IMR-90 (cell line): ENCODE data around the gene BST1. TPM values are rescaled to one million over a fixed set of nuclear protein-coding genes. Genes with fewer than 3 reads are reported as not detected.
A peak's percentile ranks its signal among the peaks of the same experiment; 100 is the strongest.

ENCODE experiments used
- ATAC-seq: fragments of 200-7000 bp; cut with Tn5 transposase; 2 replicates; pipeline ENCODE4 v1.9.1; 2020; ENCODE audit warnings: low read depth, mild to moderate bottlenecking, moderate library complexity
- Bru-seq: library from RNA; stranded (reverse); fragments of 400-500 nt; gene quantifications from one replicate; lab custom pipeline; 2021; lab: Mats Ljungman, UMichigan
- BruChase-seq, 2 experiments: library from RNA; stranded (reverse); fragments of 400-500 nt; gene quantifications; one replicate each; lab custom pipeline; 2021; lab: Mats Ljungman, UMichigan
- BruUV-seq: library from RNA; stranded (reverse); fragments of 400-500 nt; replicated peaks from 2 replicates; lab custom pipeline; 2021; lab: Mats Ljungman, UMichigan
- CTCF ChIA-PET: fragments of 300-600 bp; formaldehyde crosslinking; extraction: SDS; loops from one replicate; lab custom pipeline; 2021; ENCODE audit warnings: antibody characterized with exemption; lab: Yijun Ruan, JAX
- POLR2A ChIA-PET: fragments of 300-600 bp; sonication (Branson Sonifier 250); formaldehyde crosslinking; loops from one replicate; lab custom pipeline; 2022; ENCODE audit warnings: antibody characterized with exemption; ENCODE audit not compliant: unreplicated experiment; lab: Charles Lee
- DNase-seq: peaks from one replicate; pipeline ENCODE4 v3.0.0; 2013
- H2AFZ ChIP-seq: replicated peaks from 2 replicates; pipeline ENCODE3; 2013; ENCODE audit warnings: low read length, mild to moderate bottlenecking; ENCODE audit not compliant: poor library complexity
- H2AK5ac ChIP-seq: 2 replicates; pipeline ENCODE4 v1.6.1; 2013; ENCODE audit warnings: low read depth, low read length, inconsistent platforms
- H2AK9ac ChIP-seq: replicated peaks from 2 replicates; pipeline ENCODE3; 2013; ENCODE audit warnings: mild to moderate bottlenecking, low read depth, low read length, moderate library complexity; ENCODE audit not compliant: poor library complexity
- H2BK120ac ChIP-seq: 2 replicates; pipeline ENCODE4 v1.6.1; 2013; ENCODE audit warnings: low read depth, low read length, inconsistent platforms
- H2BK15ac ChIP-seq: 3 replicates; pipeline ENCODE4 v1.6.1; 2013; ENCODE audit warnings: low read depth, low read length, inconsistent platforms
- H2BK20ac ChIP-seq: 2 replicates; pipeline ENCODE4 v1.6.1; 2013; ENCODE audit warnings: low read depth, mild to moderate bottlenecking, inconsistent platforms, low read length, moderate library complexity
- H2BK5ac ChIP-seq: 2 replicates; pipeline ENCODE4 v1.6.1; 2013; ENCODE audit warnings: mild to moderate bottlenecking, low read depth, low read length, inconsistent platforms; ENCODE audit not compliant: poor library complexity, severe bottlenecking
- H3K14ac ChIP-seq: replicated peaks from 2 replicates; pipeline ENCODE4 v1.6.1; 2013; ENCODE audit warnings: low read depth, low read length, inconsistent platforms
- H3K18ac ChIP-seq: 2 replicates; pipeline ENCODE4 v1.6.1; 2013; ENCODE audit warnings: low read depth, low read length, control low read depth
- H3K23ac ChIP-seq: 2 replicates; pipeline ENCODE4 v1.6.1; 2013; ENCODE audit warnings: low read depth, low read length, inconsistent platforms
- H3K27ac ChIP-seq: 2 replicates; pipeline ENCODE4 v1.5.1; 2013; ENCODE audit warnings: mild to moderate bottlenecking, control low read depth, low read length; ENCODE audit not compliant: insufficient read depth
- H3K27me3 ChIP-seq: 2 replicates; pipeline ENCODE4 v1.6.1; 2013; ENCODE audit warnings: low read length; ENCODE audit not compliant: control insufficient read depth, insufficient read depth
- H3K36me3 ChIP-seq: 2 replicates; pipeline ENCODE4 v1.6.1; 2013; ENCODE audit warnings: low read length, mixed read lengths; ENCODE audit not compliant: control insufficient read depth, insufficient read depth
- H3K4ac ChIP-seq: 2 replicates; pipeline ENCODE4 v1.6.1; 2013; ENCODE audit warnings: low read depth, low read length, inconsistent platforms
- H3K4me1 ChIP-seq: 2 replicates; pipeline ENCODE4 v1.6.1; 2013; ENCODE audit warnings: low read length, mixed read lengths; ENCODE audit not compliant: control insufficient read depth, insufficient read depth
- H3K4me2 ChIP-seq: 2 replicates; pipeline ENCODE4 v1.6.1; 2013; ENCODE audit warnings: low read depth, mild to moderate bottlenecking, control low read depth, low read length, moderate library complexity
- H3K4me3 ChIP-seq: 2 replicates; pipeline ENCODE4 v1.5.1; 2013; ENCODE audit warnings: low read depth, mild to moderate bottlenecking, control low read depth, low read length, moderate library complexity; ENCODE audit not compliant: insufficient read depth
- H3K56ac ChIP-seq: 2 replicates; pipeline ENCODE4 v1.6.1; 2013; ENCODE audit warnings: low read length, inconsistent platforms; ENCODE audit not compliant: insufficient read depth; ENCODE audit errors: extremely low read depth
- H3K79me1 ChIP-seq, 2 experiments: 2 replicates each; pipeline ENCODE4 v1.6.1; 2013; ENCODE audit warnings: low read length in 2 of 2, inconsistent platforms in 1 of 2, low read depth in 1 of 2
- H3K9ac ChIP-seq: 2 replicates; pipeline ENCODE4 v1.6.1; 2013; ENCODE audit warnings: low read depth, low read length, control low read depth
- H3K9me1 ChIP-seq: 2 replicates; pipeline ENCODE4 v1.6.1; 2013; ENCODE audit warnings: low read length, inconsistent platforms; ENCODE audit not compliant: insufficient read depth
- H3K9me3 ChIP-seq: 2 replicates; pipeline ENCODE4 v1.6.1; 2013; ENCODE audit warnings: low read length; ENCODE audit not compliant: control insufficient read depth, insufficient read depth
- H4K20me1 ChIP-seq: 2 replicates; pipeline ENCODE4 v1.6.1; 2013; ENCODE audit warnings: low read length, inconsistent platforms; ENCODE audit not compliant: insufficient read depth
- H4K5ac ChIP-seq: 2 replicates; pipeline ENCODE4 v1.6.1; 2013; ENCODE audit warnings: mild to moderate bottlenecking, low read depth, low read length, control low read depth
- H4K8ac ChIP-seq, 2 experiments: 2 replicates each; pipeline ENCODE4 v1.6.1; 2013; ENCODE audit warnings: low read depth in 2 of 2, low read length in 2 of 2, control low read depth in 1 of 2, inconsistent platforms in 1 of 2
- H4K91ac ChIP-seq: 2 replicates; pipeline ENCODE4 v1.6.1; 2013; ENCODE audit warnings: low read depth, low read length, inconsistent platforms; ENCODE audit not compliant: insufficient read depth
- BHLHE40 ChIP-seq: fragments of 150-350 bp; IDR thresholded peaks from 2 replicates; pipeline ENCODE4 v1.6.1; 2016; ENCODE audit warnings: mild to moderate bottlenecking, low read depth, low read length
- CEBPB ChIP-seq: IDR thresholded peaks from 2 replicates; pipeline ENCODE4 v1.6.1; 2012; ENCODE audit warnings: low read depth, low read length, improper control_type of control experiment
- CHD1 ChIP-seq: IDR thresholded peaks from 2 replicates; pipeline ENCODE4 v1.6.1; 2012; ENCODE audit warnings: low read depth, low read length, improper control_type of control experiment
- CTCF ChIP-seq: conservative IDR thresholded peaks from 2 replicates; pipeline ENCODE4 v1.5.1; 2012; ENCODE audit warnings: mild to moderate bottlenecking, low read depth, low read length, improper control_type of control experiment
- ELK1 ChIP-seq: fragments of 150-350 bp; IDR thresholded peaks from 2 replicates; pipeline ENCODE4 v1.6.1; 2016; ENCODE audit warnings: low read depth, mild to moderate bottlenecking, low read length, moderate library complexity, borderline replicate concordance
- FOS ChIP-seq: fragments of 150-350 bp; IDR thresholded peaks from 2 replicates; pipeline ENCODE4 v1.6.1; 2016; ENCODE audit warnings: low read depth, low read length
- MAFK ChIP-seq: IDR thresholded peaks from 2 replicates; pipeline ENCODE4 v1.6.1; 2012; ENCODE audit warnings: low read depth, low read length, improper control_type of control experiment
- MXI1 ChIP-seq: IDR thresholded peaks from 2 replicates; pipeline ENCODE4 v1.6.1; 2012; ENCODE audit warnings: low read depth, mild to moderate bottlenecking, low read length, moderate library complexity, borderline replicate concordance
- NFE2L2 ChIP-seq: fragments of 150-350 bp; IDR thresholded peaks from 2 replicates; pipeline ENCODE4 v1.6.1; 2016; ENCODE audit warnings: low read depth, mild to moderate bottlenecking, low read length
- POLR2A ChIP-seq: IDR thresholded peaks from 2 replicates; pipeline ENCODE4 v1.6.1; 2012; ENCODE audit warnings: mild to moderate bottlenecking, low read depth, low read length
- RAD21 ChIP-seq: IDR thresholded peaks from 2 replicates; pipeline ENCODE4 v1.6.1; 2012; ENCODE audit warnings: low read length, improper control_type of control experiment
- RCOR1 ChIP-seq: IDR thresholded peaks from 2 replicates; pipeline ENCODE4 v1.6.1; 2012; ENCODE audit warnings: mild to moderate bottlenecking, low read length, improper control_type of control experiment; ENCODE audit not compliant: insufficient replicate concordance
- RFX5 ChIP-seq: IDR thresholded peaks from 2 replicates; pipeline ENCODE4 v1.8.0; 2012; ENCODE audit warnings: low read depth, mild to moderate bottlenecking, low read length, moderate library complexity
- WGBS, 2 experiments: methylation state at CpG; one replicate each; pipeline versions ENCODE4 v1.1.5 to v1.1.7; 2013; ENCODE audit warnings: missing lambda C conversion rate in 2 of 2; ENCODE audit not compliant: insufficient read length in 1 of 2; ENCODE audit errors: extremely low coverage in 2 of 2; 5-methylcytosine and 5-hydroxymethylcytosine counted together
- dilution Hi-C: fragments of 300-500 bp; cut with HindIII; formaldehyde crosslinking; loops from one replicate; pipeline ENCODE4 v1.14.3; 2018; ENCODE audit warnings: low sequenced_read_pairs; ENCODE audit not compliant: unreplicated experiment
- in situ Hi-C: fragments of 300-500 bp; cut with MboI; formaldehyde crosslinking; loops from 3 replicates; pipeline ENCODE4 v1.14.3; 2019; ENCODE audit warnings: low sequenced_read_pairs, inconsistent platforms, mixed read lengths
- intact Hi-C: fragments of 100-400 bp; cut with micrococcal nuclease; formaldehyde crosslinking; loops from 2 replicates; pipeline ENCODE4 v1.10.0; 2022
- long read RNA-seq: library from polyadenylated mRNA; unstranded; transcript quantifications from one replicate; pipeline ENCODE4 v2.0.0, GENCODE V29; 2021; ENCODE audit not compliant: unreplicated experiment
- polyA plus RNA-seq, 3 experiments: library from polyadenylated mRNA; depleted of rRNA; stranded (reverse); fragments of >200 nt; gene quantifications; 2 replicates each; pipeline ENCODE4 v1.2.3, GENCODE V29; 2012; ENCODE audit warnings: low replicate concordance in 1 of 3
- total RNA-seq: library from RNA; depleted of rRNA; stranded (reverse); fragments of >200 nt; gene quantifications from 2 replicates; pipeline ENCODE4 v1.2.3, GENCODE V29; 2012; rRNA removed
- TF ChIP-seq, protein P1 (sequence below): fragments of 150-350 bp; IDR thresholded peaks from 2 replicates; pipeline ENCODE4 v1.6.1; 2017; ENCODE audit warnings: mild to moderate bottlenecking, antibody characterized with exemption, low read length, low read depth

BST1 gene
- total RNA-seq (5.3 and 6.6 TPM in 2 replicates), polyA plus RNA-seq (2012; rRNA removed) (11.1 and 11.9 TPM in 2 replicates), Bru-seq, nascent RNA (percentile 47 among the genes with signal in this experiment), BruChase-seq, experiment 1, labeled RNA remaining after a 6-hour chase (percentile 49 among the genes with signal in this experiment), BruChase-seq, experiment 2, labeled RNA remaining after a 2-hour chase (percentile 45 among the genes with signal in this experiment)
- 10.6 and 10.7 TPM in 2 replicates for polyA plus RNA-seq (2012; cell fraction: cytosol; rRNA removed)
- 2.2 and 4.7 TPM in 2 replicates for polyA plus RNA-seq (2012; cell fraction: nucleus; rRNA removed; ENCODE audit: low replicate concordance)
- long read RNA-seq, transcript BST1-201 (9 exons, 1,480 nt): major isoform, 20 of 29 reads
- long read RNA-seq, partial matches to known transcripts: 2 of 29 reads
- long read RNA-seq, other reads (novel, unspliced or antisense): 7 of 29 reads

DNA sequence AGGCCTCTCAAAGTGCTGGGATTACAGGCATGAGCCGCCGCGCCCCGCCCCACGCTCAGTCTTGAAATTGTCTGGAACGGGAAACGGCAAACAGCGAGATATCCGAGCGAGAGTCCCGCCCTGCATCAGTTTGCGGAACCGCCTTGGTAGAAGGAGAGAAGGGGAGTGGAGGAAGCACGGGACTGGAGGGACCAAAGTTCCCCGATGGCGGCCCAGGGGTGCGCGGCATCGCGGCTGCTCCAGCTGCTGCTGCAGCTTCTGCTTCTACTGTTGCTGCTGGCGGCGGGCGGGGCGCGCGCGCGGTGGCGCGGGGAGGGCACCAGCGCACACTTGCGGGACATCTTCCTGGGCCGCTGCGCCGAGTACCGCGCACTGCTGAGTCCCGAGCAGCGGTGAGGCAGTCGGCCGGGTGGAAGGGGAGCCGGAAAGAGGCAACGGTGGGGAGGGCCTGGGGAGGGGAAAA is at the start of gene BST1:
Gene BST1, plus strand, starts transcription at position 125 of the 463 bp plus-strand sequence. Its CDS starts 80 bp downstream, at position 205.
- Histone ChIP-seq H3K9me1 (peaks cover 11% of the 10 kb centered on the region), H4K5ac (peak within 1 kb of the TSS; percentile 60), H3K9me3 (no peaks in the 10 kb centered on the region), H2BK120ac (peak within 1 kb of the TSS; percentile 72), H4K8ac (peak within 1 kb of the TSS; percentile 26 to 94), H3K23ac (peak within 1 kb of the TSS; percentile 84), H3K27me3 (no peaks in the 10 kb centered on the region), H2AFZ (peak within 1 kb of the TSS; percentile 90), H3K36me3 (no peaks in the 10 kb centered on the region), H2BK15ac (0 out of 3 replicates have a peak within 1 kb of the TSS, but pooled peaks have one; percentile 48), H2BK5ac (peak within 1 kb of the TSS; percentile 20), H3K27ac (no peak within 1 kb of the TSS; the same call in 1 of the 2 replicates), H3K18ac (peak within 1 kb of the TSS; percentile 63), H3K79me1 (0 out of 4 replicates have a peak, but pooled peaks cover 0 to 3% of the 10 kb centered on the region in 2 experiments), H3K9ac (peak within 1 kb of the TSS; percentile 67), H2AK9ac (peak within 1 kb of the TSS; percentile 33), H3K56ac (no peak within 1 kb of the TSS), H3K14ac (peak within 1 kb of the TSS; percentile 87), H2BK20ac (peak within 1 kb of the TSS; percentile 61; the same call in 1 of the 2 replicates), H3K4me1 (no peaks in the 10 kb centered on the region; the same call in 1 of the 2 replicates), H2AK5ac (peak within 1 kb of the TSS; percentile 62), H3K4me3 (peak within 1 kb of the TSS; percentile 39), H3K4ac (peak within 1 kb of the TSS; percentile 80), H4K20me1 (no peaks in the 10 kb centered on the region), H3K4me2 (peak within 1 kb of the TSS; percentile 44), H4K91ac (peak within 1 kb of the TSS; percentile 50)
- peak; percentile 50 for DNase-seq
- POLR2A ChIA-PET: no interaction called here
- in situ Hi-C loops: no loop called here
- ATAC-seq: peak; percentile 79
- dilution Hi-C loops: no loop called here
- CTCF ChIA-PET: no interaction called here
- intact Hi-C loops: no loop called here
- BruUV-seq: no TSS peak
- 7% methylated on average over 18 of the region's 43 CpGs; no CpG with 5 or more reads in 1 of the 2 experiments for WGBS, 2 experiments
- TF ChIP-seq MAFK (no peak), NFE2L2 (no peak), RAD21 (no peak), MXI1 (no peak), BHLHE40 (no peak), POLR2A (no peak), FOS (no peak), CHD1 (no peak), RFX5 (no peak), CEBPB (no peak), ELK1 (no peak), CTCF (no peak), RCOR1 (no peak)
- TF ChIP-seq, protein P1, sequence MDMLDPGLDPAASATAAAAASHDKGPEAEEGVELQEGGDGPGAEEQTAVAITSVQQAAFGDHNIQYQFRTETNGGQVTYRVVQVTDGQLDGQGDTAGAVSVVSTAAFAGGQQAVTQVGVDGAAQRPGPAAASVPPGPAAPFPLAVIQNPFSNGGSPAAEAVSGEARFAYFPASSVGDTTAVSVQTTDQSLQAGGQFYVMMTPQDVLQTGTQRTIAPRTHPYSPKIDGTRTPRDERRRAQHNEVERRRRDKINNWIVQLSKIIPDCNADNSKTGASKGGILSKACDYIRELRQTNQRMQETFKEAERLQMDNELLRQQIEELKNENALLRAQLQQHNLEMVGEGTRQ: no peak
